Endothelial cell of umbilical vein (primary cell): ENCODE data around the gene RFX2.

Experiments
- CTCF ChIP-seq, 2 donors: IDR thresholded peaks; 1 replicate in 1 of 2; 2 replicates in 1 of 2; pipeline ENCODE4 v1.5.1; 2011; ENCODE audit warnings: low read length in 2 of 2, mild to moderate bottlenecking in 2 of 2, moderate library complexity in 2 of 2, control low read depth in 1 of 2, inconsistent platforms in 1 of 2, low read depth in 1 of 2; ENCODE audit not compliant: insufficient read depth in 1 of 2; ENCODE audit errors: extremely low read depth in 1 of 2
- EZH2 ChIP-seq: IDR thresholded peaks from 2 replicates; pipeline ENCODE4 v1.6.1; 2012; ENCODE audit warnings: borderline replicate concordance, low read depth, mild to moderate bottlenecking, moderate library complexity, low read length, inconsistent platforms; ENCODE audit not compliant: severe bottlenecking
- POLR2AphosphoS5 ChIP-seq: IDR thresholded peaks from 2 replicates; pipeline ENCODE4 v1.6.1; 2012; ENCODE audit warnings: low read depth, mild to moderate bottlenecking, control low read depth, low read length, moderate library complexity; ENCODE audit not compliant: insufficient read depth

- no peak for TF ChIP-seq CTCF (IDR thresholded peaks at IDR 0.05; ENCODE audit: extremely low read depth in 1 of 2, insufficient read depth in 1 of 2, low read depth in 1 of 2, low read length in 2 of 2)
- TF ChIP-seq EZH2, result no peak
- TF ChIP-seq POLR2AphosphoS5, result no peak
Observed at GRCh38 chr19:6091771-6092291, 18.5 kb downstream of the RFX2 start.
